Progenitor cell of endocrine pancreas (in vitro differentiated cells): Measurements from ENCODE around the gene YIF1A. TPM values are rescaled to one million over a fixed set of nuclear protein-coding genes. Genes with fewer than 3 reads are reported as not detected.

Source experiments
- DNase-seq: peaks from one replicate; pipeline ENCODE4 v3.0.0; 2021; ENCODE audit warnings: low spot score; ENCODE audit not compliant: unreplicated experiment
- H3K27ac Mint-ChIP-seq: 2 replicates; pipeline ENCODE4 v1.8.0; 2021; ENCODE audit warnings: mild to moderate bottlenecking, moderate library complexity, mixed read lengths
- H3K27me3 Mint-ChIP-seq: 2 replicates; pipeline ENCODE4 v1.8.0; 2021; ENCODE audit warnings: mixed read lengths
- H3K36me3 Mint-ChIP-seq: 2 replicates; pipeline ENCODE4 v1.8.0; 2022; ENCODE audit warnings: mixed read lengths; ENCODE audit not compliant: insufficient read depth
- H3K4me1 Mint-ChIP-seq: 2 replicates; pipeline ENCODE4 v1.8.0; 2021; ENCODE audit warnings: low read depth, mixed read lengths
- H3K4me3 Mint-ChIP-seq: 2 replicates; pipeline ENCODE4 v1.8.0; 2021; ENCODE audit warnings: low read depth, mild to moderate bottlenecking, moderate library complexity, mixed read lengths
- H3K9me3 Mint-ChIP-seq: 2 replicates; pipeline ENCODE4 v1.8.0; 2021; ENCODE audit warnings: low read depth, mixed read lengths
- CTCF ChIP-seq: fragments of 200-600 bp; sonication (generic); IDR thresholded peaks from one replicate; pipeline ENCODE4 v1.5.0; 2021; ENCODE audit warnings: antibody characterized with exemption, mild to moderate bottlenecking; ENCODE audit not compliant: unreplicated experiment
- total RNA-seq: library from RNA; stranded (reverse); gene quantifications from 2 replicates; pipeline ENCODE4 v1.2.1, GENCODE V29; 2021

Gene YIF1A
- total RNA-seq, 1 donor from 2014 or later = 61.7 TPM

- Mint-ChIP-seq H3K27me3 (no peaks in the 10 kb centered on the region), H3K4me1 (no peaks in the 10 kb centered on the region), H3K9me3 (no peaks in the 10 kb centered on the region), H3K36me3 (peaks cover 12% of the 10 kb centered on the region), H3K27ac (no peak overlapping the region), H3K4me3 (no peak overlapping the region)
- no peak for DNase-seq
- no peak for TF ChIP-seq CTCF
These were observed 45.0 kb downstream of the YIF1A start for GRCh38 chr11:66243782-66244535.

DNA sequence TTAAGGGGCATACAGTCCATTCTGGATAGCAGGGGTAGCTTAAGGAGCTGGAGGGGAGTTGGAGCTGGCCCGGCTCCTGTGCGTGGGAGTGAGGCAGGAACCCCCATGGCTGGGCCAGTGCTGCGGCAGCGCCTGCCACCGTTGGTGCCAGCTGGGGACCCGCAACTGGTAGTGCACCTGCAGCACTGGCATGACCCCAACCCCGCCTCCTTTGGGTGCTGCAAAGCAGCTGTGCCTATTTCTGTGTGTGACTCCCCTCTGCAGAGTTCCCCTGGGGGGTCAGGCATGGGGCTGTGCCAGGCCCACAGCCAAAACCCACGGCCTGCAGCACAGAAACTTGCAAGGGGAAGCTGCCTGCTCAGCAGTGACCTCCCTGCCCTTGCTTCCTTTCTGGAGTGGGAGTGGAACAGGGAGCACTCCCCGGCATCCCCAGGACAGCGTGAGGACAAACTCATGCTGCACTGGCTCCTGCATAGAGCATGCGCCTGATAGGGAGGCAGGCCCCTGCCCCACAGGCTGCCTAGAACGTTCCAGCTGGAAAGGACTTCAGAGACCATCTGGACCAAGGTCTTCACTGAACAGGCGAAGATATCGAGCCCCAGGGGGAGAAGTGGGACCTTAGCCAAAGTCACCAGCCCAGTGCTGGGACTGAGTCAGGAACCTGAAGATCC is 46.7 kb downstream of the YIF1A start:
- Mint-ChIP-seq H3K9me3 (no peaks in the 10 kb centered on the region), H3K27ac (no peak overlapping the region), H3K36me3 (peaks cover 11% of the 10 kb centered on the region), H3K4me3 (no peak overlapping the region), H3K4me1 (no peaks in the 10 kb centered on the region), H3K27me3 (no peaks in the 10 kb centered on the region)
- no peak for DNase-seq
- TF ChIP-seq CTCF = no peak

GRCh38 chr11:66240781-66241136 is 48.2 kb downstream of the YIF1A start:
- TF ChIP-seq CTCF = no peak
- H3K4me3 Mint-ChIP-seq = no peak overlapping the region
- no peaks in the 10 kb centered on the region for H3K9me3 Mint-ChIP-seq
- H3K27me3 Mint-ChIP-seq = no peaks in the 10 kb centered on the region
- DNase-seq = no peak
- peaks cover 12% of the 10 kb centered on the region for H3K36me3 Mint-ChIP-seq
- H3K4me1 Mint-ChIP-seq = no peaks in the 10 kb centered on the region
- H3K27ac Mint-ChIP-seq = no peak overlapping the region

DNA sequence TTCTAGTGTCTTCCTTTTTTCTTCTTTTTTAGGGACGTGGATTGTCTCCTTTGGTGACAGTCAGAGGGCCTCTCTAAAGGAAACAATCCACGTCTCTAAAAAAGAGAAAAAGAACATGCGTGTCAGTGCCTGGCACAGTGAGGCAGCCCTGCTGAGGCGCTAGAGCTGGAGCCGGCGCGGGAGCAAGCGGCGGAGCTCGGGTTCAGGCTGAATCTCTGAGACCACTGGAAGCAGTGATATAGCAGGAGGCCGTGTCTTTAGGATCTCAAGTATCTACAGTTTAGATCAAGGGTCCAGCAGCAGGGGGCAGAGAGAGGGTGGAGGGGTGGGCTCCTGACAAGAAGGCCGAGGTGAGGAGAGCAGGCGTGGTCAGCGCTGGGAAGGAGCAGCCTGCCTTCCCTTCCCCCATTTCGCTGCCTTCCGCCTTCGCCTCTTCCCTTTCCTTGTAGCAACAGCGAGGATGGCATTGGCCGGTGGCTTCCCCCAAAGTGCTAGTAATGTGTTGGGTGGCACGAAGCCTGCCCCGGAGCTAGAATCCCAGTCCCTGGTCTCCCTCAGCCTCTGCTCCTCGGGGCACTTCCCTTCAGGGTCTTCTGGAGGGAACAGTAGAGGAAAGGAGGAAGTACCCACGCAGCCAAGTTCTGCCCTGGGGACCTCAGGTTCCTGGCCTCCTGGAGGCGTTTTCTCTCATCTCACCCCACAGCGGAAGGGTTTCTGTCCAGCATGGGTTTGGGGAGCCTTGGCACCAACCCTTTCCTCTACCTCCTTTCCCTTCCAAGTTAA is 48.8 kb downstream of the YIF1A start:
- Mint-ChIP-seq H3K4me1 (no peaks in the 10 kb centered on the region), H3K36me3 (peaks cover 17% of the 10 kb centered on the region), H3K9me3 (no peaks in the 10 kb centered on the region), H3K27ac (no peak overlapping the region), H3K4me3 (no peak overlapping the region), H3K27me3 (no peaks in the 10 kb centered on the region)
- DNase-seq = no peak
- no peak for TF ChIP-seq CTCF

GRCh38 chr11:66239511-66239910 is 49.4 kb downstream of the YIF1A start:
- H3K4me3 Mint-ChIP-seq = no peak overlapping the region

More at GRCh38 chr11:66239511-66239910, 49.4 kb downstream of the YIF1A start:
- TF ChIP-seq CTCF = no peak
- DNase-seq = no peak
- H3K4me1 Mint-ChIP-seq = no peaks in the 10 kb centered on the region
- peaks cover 17% of the 10 kb centered on the region for H3K36me3 Mint-ChIP-seq
- no peaks in the 10 kb centered on the region for H3K9me3 Mint-ChIP-seq
- no peak overlapping the region for H3K27ac Mint-ChIP-seq
- no peaks in the 10 kb centered on the region for H3K27me3 Mint-ChIP-seq
